ENCODE results near the gene AQP10.

DNA sequence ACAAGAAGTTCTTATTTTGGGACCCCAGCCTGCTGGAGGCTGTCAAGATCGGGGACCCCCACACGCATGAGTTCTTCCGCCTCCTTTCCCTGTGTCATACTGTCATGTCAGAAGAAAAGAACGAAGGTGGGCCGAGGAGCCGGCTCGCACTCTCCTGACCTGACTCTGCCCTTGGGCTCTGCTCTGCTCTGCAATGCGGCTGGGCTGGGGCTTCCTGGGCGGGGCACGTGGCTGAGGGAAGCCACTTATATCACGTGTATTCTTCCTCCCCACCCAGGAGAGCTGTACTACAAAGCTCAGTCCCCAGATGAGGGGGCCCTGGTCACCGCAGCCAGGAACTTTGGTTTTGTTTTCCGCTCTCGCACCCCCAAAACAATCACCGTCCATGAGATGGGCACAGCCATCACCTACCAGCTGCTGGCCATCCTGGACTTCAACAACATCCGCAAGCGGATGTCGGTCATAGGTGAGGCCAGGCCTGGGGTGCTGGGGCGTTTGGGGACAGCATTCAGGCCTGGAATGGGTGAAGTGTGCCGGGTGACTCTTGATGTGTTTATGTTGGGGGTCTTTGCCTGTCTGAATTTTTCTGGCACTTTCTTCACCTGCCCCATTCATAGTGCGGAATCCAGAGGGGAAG is 22.1 kb downstream of the AQP10 start:
- TF ChIP-seq, protein P1, sequence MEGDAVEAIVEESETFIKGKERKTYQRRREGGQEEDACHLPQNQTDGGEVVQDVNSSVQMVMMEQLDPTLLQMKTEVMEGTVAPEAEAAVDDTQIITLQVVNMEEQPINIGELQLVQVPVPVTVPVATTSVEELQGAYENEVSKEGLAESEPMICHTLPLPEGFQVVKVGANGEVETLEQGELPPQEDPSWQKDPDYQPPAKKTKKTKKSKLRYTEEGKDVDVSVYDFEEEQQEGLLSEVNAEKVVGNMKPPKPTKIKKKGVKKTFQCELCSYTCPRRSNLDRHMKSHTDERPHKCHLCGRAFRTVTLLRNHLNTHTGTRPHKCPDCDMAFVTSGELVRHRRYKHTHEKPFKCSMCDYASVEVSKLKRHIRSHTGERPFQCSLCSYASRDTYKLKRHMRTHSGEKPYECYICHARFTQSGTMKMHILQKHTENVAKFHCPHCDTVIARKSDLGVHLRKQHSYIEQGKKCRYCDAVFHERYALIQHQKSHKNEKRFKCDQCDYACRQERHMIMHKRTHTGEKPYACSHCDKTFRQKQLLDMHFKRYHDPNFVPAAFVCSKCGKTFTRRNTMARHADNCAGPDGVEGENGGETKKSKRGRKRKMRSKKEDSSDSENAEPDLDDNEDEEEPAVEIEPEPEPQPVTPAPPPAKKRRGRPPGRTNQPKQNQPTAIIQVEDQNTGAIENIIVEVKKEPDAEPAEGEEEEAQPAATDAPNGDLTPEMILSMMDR (IDR thresholded peaks at IDR 0.05): no peak
- TF ChIP-seq POLR2A (IDR thresholded peaks at IDR 0.05): peak in 1 of 4 donors; percentile 34
